GM12873 (cell line): ENCODE results near the gene HBP1.

ENCODE experiments used
- CTCF ChIP-seq: IDR thresholded peaks from 2 replicates; pipeline ENCODE4 v1.5.1; 2012; ENCODE audit warnings: low read depth, mild to moderate bottlenecking, moderate library complexity, low read length, control low read depth; ENCODE audit not compliant: insufficient read depth; ENCODE audit errors: missing control alignments

The HBP1 gene

GRCh38 chr7:107130487-107131220 lies 38.1 kb upstream of the HBP1 start:
- TF ChIP-seq CTCF = peak; percentile 24

GRCh38 chr7:107133396-107133795 lies 35.4 kb upstream of the HBP1 start:
- no peak for TF ChIP-seq CTCF

- no peak for TF ChIP-seq CTCF
Measured at GRCh38 chr7:107138696-107139420, 29.9 kb upstream of the HBP1 start.

GRCh38 chr7:107145067-107145838 lies 23.6 kb upstream of the HBP1 start:
- no peak for TF ChIP-seq CTCF

- peak; percentile 68 for TF ChIP-seq CTCF
Measured at GRCh38 chr7:107147464-107148393, 21.1 kb upstream of the HBP1 start.

GRCh38 chr7:107148721-107149120 lies 20.1 kb upstream of the HBP1 start:
- TF ChIP-seq CTCF = no peak
